ENCODE data around the gene TAF6. TPM values are rescaled to one million over a fixed set of nuclear protein-coding genes. Genes with fewer than 3 reads are reported as not detected.

TAF6 gene
- total and polyA plus RNA-seq, 9 donors = 35.9 to 66.1 (median 57.1) TPM

GRCh38 chr7:100166317-100166940 is 47.3 kb upstream of the TAF6 start:
- WGBS, 3 donors = 88 to 93% (median 90%) methylated on average over 16 of the region's 16 CpGs
- DNase-seq = peak in 1 of 5 donors; percentile 33
- Histone ChIP-seq H3K9me3 (no peaks in the 10 kb centered on the region), H3K4me1 (ENCODE audit: insufficient read depth) (peaks cover 6% of the 10 kb centered on the region), H3K27ac (no peak overlapping the region), H3K27me3 (no peaks in the 10 kb centered on the region), H3K4me3 (no peak overlapping the region), H3K36me3 (no peaks in the 10 kb centered on the region)
- no peak for TF ChIP-seq POLR2A (IDR thresholded peaks at IDR 0.05)
- TF ChIP-seq CTCF (IDR thresholded peaks at IDR 0.05) = no peak
- intact Hi-C loops (cut with DNase I) = no loop called here

- H3K27me3 ChIP-seq = no peaks in the 10 kb centered on the region
- H3K9me3 ChIP-seq = no peaks in the 10 kb centered on the region
- no peak for TF ChIP-seq POLR2A (IDR thresholded peaks at IDR 0.05)
- TF ChIP-seq EP300 (IDR thresholded peaks at IDR 0.05) = no peak
- no peak for TF ChIP-seq CTCF (IDR thresholded peaks at IDR 0.05)
- intact Hi-C loops (cut with DNase I) = no loop called here
- no peaks in the 10 kb centered on the region for H3K36me3 ChIP-seq
- WGBS, 3 donors = 92 to 96% (median 96%) methylated on average over 5 of the region's 5 CpGs
- peaks cover 6% of the 10 kb centered on the region for H3K4me1 ChIP-seq (ENCODE audit: insufficient read depth)
- H3K27ac ChIP-seq = no peak overlapping the region
- DNase-seq = no peak
- no peak overlapping the region for H3K4me3 ChIP-seq
Measured at GRCh38 chr7:100163871-100164270, 44.7 kb upstream of the TAF6 start.

- 68 to 80% (median 72%) methylated on average over 6 of the region's 6 CpGs for WGBS, 3 donors
- H3K27ac ChIP-seq = no peak overlapping the region
Measured at GRCh38 chr7:100163006-100163531, 43.9 kb upstream of the TAF6 start.

GRCh38 chr7:100160067-100160466 is 40.9 kb upstream of the TAF6 start:
- WGBS, 3 donors = 79 to 88% (median 80%) methylated on average over 17 to 18 of the region's 18 CpGs
- no peaks in the 10 kb centered on the region for H3K9me3 ChIP-seq
- no peaks in the 10 kb centered on the region for H3K36me3 ChIP-seq
- peaks cover 3% of the 10 kb centered on the region for H3K4me1 ChIP-seq (ENCODE audit: insufficient read depth)
- no peaks in the 10 kb centered on the region for H3K27me3 ChIP-seq
- no peak for TF ChIP-seq CTCF (IDR thresholded peaks at IDR 0.05)
- TF ChIP-seq EP300 (IDR thresholded peaks at IDR 0.05) = no peak
- no peak for TF ChIP-seq POLR2A (IDR thresholded peaks at IDR 0.05)
- intact Hi-C loops (cut with DNase I) = no loop called here
- DNase-seq = peak in 1 of 5 donors; percentile 35
- H3K27ac ChIP-seq = no peak overlapping the region
- H3K4me3 ChIP-seq = no peak overlapping the region

More at GRCh38 chr7:100163006-100163531, 43.9 kb upstream of the TAF6 start:
- H3K27me3 ChIP-seq = no peaks in the 10 kb centered on the region
- TF ChIP-seq CTCF (IDR thresholded peaks at IDR 0.05) (no peak), EP300 (IDR thresholded peaks at IDR 0.05) (no peak), POLR2A (IDR thresholded peaks at IDR 0.05) (no peak)
- no peaks in the 10 kb centered on the region for H3K36me3 ChIP-seq
- DNase-seq = peak in 1 of 5 donors; percentile 28
- intact Hi-C loops (cut with DNase I) = no loop called here
- no peak overlapping the region for H3K4me3 ChIP-seq
- H3K4me1 ChIP-seq (ENCODE audit: insufficient read depth) = peaks cover 6% of the 10 kb centered on the region
- H3K9me3 ChIP-seq = no peaks in the 10 kb centered on the region
